PFSK-1 (cell line): ENCODE measurements around the gene PTPN14.

ENCODE experiments used
- FOXP2 ChIP-seq: optimal IDR thresholded peaks from 2 replicates; pipeline ENCODE3; 2011; ENCODE audit warnings: borderline replicate concordance, control low read depth, inconsistent platforms; ENCODE audit not compliant: insufficient read depth; ENCODE audit errors: extremely low read length, extremely low read depth
- POLR2AphosphoS5 ChIP-seq: IDR thresholded peaks from 2 replicates; pipeline ENCODE4 v1.6.1; 2012; ENCODE audit warnings: low read depth, mild to moderate bottlenecking, control low read depth, low read length, moderate library complexity
- SIN3A ChIP-seq: IDR thresholded peaks from 2 replicates; pipeline ENCODE4 v1.6.1; 2012; ENCODE audit warnings: mild to moderate bottlenecking, low read length, moderate library complexity, borderline replicate concordance; ENCODE audit not compliant: insufficient read depth
- TAF1 ChIP-seq: IDR thresholded peaks from 2 replicates; pipeline ENCODE4 v1.6.1; 2012; ENCODE audit warnings: low read length, control low read depth, borderline replicate concordance; ENCODE audit not compliant: insufficient read depth
- TF ChIP-seq, protein P1 (sequence below), 2 experiments: IDR thresholded peaks; 2 replicates each; pipeline versions ENCODE4 v1.6.1 to v1.8.0; 2011 to 2012; ENCODE audit warnings: low read depth in 2 of 2, low read length in 2 of 2, control low read depth in 1 of 2, inconsistent platforms in 1 of 2, mild to moderate bottlenecking in 1 of 2, moderate library complexity in 1 of 2; ENCODE audit not compliant: insufficient read depth in 1 of 2

Gene PTPN14

DNA sequence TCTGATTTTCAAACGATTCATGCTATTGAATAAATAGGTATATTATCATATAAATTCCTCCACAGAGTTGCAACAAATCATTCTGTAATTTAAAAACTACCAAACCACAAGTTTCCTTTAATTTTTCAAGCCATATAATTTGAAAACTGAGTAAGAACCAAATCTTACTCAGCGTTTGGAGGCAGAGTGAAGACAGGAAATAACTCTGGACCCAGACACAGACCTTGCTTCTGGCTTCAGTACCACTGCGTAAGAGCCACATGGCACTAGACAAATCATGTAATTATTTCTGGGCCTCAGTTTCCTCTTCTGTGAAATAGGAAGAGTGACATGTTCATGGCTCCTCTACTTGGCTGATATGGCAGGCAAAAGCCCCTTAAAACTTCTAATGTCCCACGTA lies 188.0 kb downstream of the PTPN14 start:
- TF ChIP-seq SIN3A (no peak), FOXP2 (no peak), TAF1 (no peak), POLR2AphosphoS5 (no peak)
- TF ChIP-seq, protein P1, sequence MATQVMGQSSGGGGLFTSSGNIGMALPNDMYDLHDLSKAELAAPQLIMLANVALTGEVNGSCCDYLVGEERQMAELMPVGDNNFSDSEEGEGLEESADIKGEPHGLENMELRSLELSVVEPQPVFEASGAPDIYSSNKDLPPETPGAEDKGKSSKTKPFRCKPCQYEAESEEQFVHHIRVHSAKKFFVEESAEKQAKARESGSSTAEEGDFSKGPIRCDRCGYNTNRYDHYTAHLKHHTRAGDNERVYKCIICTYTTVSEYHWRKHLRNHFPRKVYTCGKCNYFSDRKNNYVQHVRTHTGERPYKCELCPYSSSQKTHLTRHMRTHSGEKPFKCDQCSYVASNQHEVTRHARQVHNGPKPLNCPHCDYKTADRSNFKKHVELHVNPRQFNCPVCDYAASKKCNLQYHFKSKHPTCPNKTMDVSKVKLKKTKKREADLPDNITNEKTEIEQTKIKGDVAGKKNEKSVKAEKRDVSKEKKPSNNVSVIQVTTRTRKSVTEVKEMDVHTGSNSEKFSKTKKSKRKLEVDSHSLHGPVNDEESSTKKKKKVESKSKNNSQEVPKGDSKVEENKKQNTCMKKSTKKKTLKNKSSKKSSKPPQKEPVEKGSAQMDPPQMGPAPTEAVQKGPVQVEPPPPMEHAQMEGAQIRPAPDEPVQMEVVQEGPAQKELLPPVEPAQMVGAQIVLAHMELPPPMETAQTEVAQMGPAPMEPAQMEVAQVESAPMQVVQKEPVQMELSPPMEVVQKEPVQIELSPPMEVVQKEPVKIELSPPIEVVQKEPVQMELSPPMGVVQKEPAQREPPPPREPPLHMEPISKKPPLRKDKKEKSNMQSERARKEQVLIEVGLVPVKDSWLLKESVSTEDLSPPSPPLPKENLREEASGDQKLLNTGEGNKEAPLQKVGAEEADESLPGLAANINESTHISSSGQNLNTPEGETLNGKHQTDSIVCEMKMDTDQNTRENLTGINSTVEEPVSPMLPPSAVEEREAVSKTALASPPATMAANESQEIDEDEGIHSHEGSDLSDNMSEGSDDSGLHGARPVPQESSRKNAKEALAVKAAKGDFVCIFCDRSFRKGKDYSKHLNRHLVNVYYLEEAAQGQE (IDR thresholded peaks at IDR 0.05; ENCODE audit: insufficient read depth in 1 of 2, low read depth in 2 of 2, low read length in 2 of 2), result no peak

DNA sequence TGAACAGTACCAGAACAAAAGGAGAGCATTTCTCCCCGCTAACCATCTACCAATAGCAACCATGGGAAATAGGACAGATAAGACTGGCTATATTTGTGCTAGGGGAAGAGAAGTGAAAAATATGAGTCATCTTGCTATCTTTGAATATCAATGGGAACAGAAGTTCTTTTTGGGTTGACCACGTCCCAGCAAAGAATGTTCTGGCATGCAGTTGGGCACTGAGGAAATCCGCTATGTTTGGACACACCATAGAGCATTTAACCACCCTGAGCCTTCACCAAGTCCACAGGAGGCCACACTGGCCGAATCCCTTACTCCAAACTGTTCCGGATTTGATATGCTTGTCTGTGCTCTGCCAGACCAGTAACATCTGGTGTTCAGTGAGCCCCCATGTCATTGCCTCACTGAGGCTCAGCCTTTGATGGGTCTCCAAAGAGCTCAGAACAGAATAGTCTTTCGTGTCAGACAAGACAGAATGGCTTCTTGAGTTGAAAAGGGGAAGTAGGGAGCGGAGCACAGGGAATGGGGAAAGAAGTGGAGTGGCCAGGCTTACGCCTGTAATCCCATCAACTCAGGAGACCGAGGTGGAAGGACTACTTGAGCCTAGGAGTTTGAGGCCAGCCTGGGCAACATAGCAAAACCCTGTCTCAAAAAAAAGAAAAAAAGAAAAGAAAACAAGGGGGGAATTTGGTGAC lies 189.1 kb downstream of the PTPN14 start:
- TF ChIP-seq, protein P1 (IDR thresholded peaks at IDR 0.05; ENCODE audit: insufficient read depth in 1 of 2, low read depth in 2 of 2, low read length in 2 of 2), result no peak
- TF ChIP-seq SIN3A (no peak), POLR2AphosphoS5 (no peak), TAF1 (no peak), FOXP2 (no peak)

DNA sequence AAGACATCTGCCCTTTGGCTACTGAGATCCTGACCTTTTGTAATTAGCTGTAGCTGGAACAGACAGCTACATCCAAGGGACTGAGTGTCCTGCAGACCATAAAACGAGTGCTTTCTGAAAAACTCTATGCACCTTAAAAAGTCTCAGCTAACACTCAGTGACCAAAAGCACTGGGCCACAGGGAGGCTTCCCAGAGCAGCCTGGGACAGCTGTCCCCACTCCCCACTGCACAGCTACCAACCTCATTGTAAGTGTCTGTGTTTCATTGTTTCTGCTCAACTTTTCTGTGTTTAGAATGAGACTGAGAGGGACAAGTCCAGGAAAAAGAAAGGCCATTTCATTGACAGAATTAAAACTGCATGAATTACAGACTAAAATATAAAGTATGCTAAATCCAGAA lies 189.8 kb downstream of the PTPN14 start:
- TF ChIP-seq SIN3A, result no peak
- TF ChIP-seq TAF1, result no peak
- no peak for TF ChIP-seq POLR2AphosphoS5
- no peak for TF ChIP-seq FOXP2
- TF ChIP-seq, protein P1 (IDR thresholded peaks at IDR 0.05; ENCODE audit: insufficient read depth in 1 of 2, low read depth in 2 of 2, low read length in 2 of 2), result no peak

DNA sequence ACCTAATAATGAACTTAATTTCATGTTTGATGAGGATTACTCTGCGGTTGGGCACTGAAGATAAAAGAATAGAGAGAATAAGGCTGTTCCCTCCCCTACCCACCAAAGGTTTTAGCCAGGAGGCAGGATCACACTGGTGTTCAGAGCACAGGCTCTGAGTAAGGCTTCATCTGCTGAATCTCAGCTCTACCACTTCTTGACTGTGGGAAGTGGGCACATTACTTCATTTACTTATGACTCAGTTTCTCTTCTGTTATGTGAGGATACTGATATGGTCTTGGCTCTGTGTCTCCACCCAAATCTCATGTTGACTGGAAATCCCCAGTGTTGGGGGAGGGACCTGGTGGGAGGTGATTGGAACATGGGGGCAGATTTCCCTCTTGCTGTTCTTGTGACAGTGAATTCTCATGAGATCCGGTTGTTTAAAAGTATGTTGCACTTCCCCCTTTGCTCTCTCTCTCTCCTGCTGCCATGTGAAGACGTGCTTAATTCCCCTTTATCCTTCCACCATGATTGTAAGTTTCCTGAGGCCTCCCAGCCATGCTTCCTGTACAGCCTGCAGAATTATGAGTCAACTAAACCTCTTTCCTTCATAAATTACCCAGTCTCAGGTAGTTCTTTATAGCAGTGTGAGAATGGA lies 190.8 kb downstream of the PTPN14 start:
- no peak for TF ChIP-seq SIN3A
- no peak for TF ChIP-seq TAF1
- no peak for TF ChIP-seq POLR2AphosphoS5
- no peak for TF ChIP-seq FOXP2
- TF ChIP-seq, protein P1 (IDR thresholded peaks at IDR 0.05; ENCODE audit: insufficient read depth in 1 of 2, low read depth in 2 of 2, low read length in 2 of 2), result no peak
